Cortex of kidney (tissue), 1 donor: ENCODE measurements around the gene PATJ.
"Not testable (repeated sequence)": the region's sequence is repeated elsewhere in the genome, so short reads cannot be mapped to it uniquely, and the experiment has no call there.

Source experiments
- DNase-seq: peaks from one replicate; lab custom pipeline; 2025; lab: John Stamatoyannopoulos, UW

PATJ gene

GRCh38 chr1:61828805-61829204 is 86.5 kb downstream of the PATJ start:
- no peak for DNase-seq

DNA sequence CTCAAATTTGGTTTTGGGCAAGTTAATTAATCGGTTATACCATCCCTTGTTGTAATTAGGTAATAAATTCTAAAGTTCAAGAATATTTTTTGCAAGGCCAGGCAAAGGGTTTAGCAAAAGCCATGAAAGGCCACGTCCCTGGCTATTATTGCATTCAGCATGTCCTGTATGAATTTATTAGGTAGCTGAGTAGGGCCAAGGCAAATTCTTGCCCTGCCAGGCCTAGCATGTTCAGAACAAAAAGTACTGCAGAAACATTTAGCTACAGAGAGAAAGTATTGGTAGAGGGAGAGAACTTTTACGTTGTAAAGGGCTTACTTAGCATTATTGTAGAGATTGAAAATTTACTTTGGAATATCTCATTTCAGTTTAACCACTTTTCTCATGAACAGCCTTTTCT is 94.4 kb downstream of the PATJ start:
- DNase-seq = no peak

DNA sequence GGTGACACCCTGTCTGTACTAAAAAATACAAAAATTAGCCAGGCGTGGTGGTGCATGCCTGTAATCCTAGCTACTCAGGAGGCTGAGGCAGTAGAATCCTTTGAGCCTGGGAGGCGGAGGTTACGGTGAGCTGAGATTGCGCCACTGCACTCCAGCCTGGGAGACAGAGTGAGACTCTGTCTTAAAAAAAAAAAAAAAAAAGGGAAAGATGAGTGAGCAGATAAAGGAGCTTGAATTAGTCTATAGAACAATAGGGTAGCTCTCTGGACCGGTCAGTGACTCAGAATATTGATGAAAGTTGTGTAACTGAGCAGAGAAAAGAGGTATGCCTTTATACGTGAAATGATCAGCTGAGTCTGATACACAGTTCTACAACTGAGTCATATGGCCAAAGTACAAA is 95.3 kb downstream of the PATJ start:
- DNase-seq = not testable (repeated sequence)

DNA sequence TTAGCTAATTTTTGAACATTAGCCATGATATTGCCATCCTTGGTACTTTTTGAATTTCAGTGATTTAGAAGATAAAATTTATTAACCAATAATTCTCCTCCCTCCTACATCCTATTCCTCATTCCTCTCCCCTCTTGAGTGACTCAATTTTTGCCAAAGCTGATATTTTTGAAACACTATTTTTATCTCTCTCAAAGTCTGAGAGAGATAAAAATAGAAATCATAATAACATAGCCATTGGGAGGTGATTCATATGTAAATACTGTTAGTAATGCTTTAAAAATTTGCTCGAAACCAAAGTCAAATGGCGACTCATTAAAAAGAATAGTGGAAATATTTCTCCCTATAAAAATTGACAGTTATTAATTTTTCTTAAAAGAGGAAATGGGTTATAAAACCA is 97.4 kb downstream of the PATJ start:
- DNase-seq = no peak

DNA sequence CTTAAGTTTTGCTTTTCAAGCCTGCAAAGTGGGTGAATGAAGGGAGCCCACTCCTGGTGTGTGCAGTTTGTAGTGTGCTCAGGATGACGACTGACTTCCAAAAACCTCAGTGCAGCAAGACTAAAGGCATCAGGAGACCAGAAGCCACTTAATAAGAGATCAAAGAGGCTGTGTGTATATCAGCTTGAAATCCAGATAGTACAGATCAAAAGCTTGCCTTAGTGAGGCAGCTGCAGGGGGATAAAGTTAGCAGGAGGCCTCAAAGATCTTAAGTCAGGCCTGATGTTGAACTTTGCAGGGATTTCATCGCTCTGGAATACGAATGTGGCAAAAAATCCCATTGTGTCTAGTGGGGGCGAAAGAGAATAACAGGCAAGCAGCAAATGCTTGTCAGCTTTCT is 99.8 kb downstream of the PATJ start:
- no peak for DNase-seq

GRCh38 chr1:61842863-61843514 is 100.7 kb downstream of the PATJ start:
- DNase-seq = no peak

- DNase-seq = no peak
Measured at GRCh38 chr1:61844006-61844405, 101.7 kb downstream of the PATJ start.

DNA sequence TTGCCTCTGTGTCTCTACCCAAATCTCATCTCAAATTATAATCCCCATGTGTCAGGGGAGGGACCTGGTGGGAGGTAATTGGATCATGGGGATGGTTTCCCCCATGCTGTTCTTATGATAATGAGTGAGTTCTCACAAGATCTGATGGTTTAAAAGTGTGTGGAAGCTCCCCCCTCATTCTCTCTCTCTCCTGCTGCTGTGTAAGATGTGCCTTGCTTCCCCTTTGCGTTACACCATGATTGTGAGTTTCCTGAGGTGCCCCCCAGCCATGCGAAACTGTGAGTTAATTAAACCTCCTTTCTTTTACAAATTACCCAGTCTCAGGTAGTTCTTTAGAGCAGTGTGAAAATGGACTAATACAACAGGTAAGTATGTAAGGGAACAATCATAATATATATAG is 102.4 kb downstream of the PATJ start:
- not testable (repeated sequence) for DNase-seq

- DNase-seq = no peak
Measured at GRCh38 chr1:61851235-61851634, 109.0 kb downstream of the PATJ start.

GRCh38 chr1:61851849-61852669 is 109.8 kb downstream of the PATJ start:
- no peak for DNase-seq

DNA sequence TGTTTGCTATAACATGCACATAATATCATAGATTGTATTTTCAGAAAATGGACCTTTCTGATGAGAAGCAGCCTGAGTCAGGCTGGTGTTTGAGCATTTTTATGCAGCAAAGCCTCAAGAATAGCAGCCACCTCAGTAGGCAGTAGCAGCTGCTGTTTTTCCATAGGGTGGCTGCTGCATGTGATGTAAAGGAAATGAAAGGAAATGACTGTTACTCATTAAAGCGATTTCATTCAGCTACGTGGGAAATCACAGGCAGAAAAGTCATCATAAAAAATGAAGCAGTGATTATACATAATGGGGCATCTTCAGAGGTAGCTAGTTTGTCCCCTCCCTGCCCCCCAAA is 110.4 kb downstream of the PATJ start:
- DNase-seq = no peak

- DNase-seq = no peak
Measured at GRCh38 chr1:61853583-61853982, 111.3 kb downstream of the PATJ start.

DNA sequence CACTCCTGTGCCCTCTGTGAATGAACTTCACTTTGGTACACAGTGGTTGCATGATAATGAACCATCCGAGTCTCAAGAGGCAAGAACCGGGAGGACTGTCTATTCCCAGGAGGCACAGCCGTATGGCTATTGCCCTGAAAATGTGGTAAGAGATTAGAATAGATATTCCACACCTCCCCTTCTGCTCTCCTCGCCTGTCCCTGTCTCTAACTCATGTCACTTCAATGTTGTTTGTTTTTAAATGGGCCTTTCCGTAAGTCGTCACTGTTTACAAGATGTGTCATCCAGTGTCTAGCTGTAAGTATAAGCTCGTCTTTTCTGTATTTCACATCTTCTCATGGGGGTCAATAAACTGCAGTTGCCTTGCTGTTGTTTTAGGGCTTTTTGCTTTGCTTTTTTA is 122.2 kb downstream of the PATJ start:
- DNase-seq = no peak

- no peak for DNase-seq
Measured at GRCh38 chr1:61865646-61866220, 123.5 kb downstream of the PATJ start.

DNA sequence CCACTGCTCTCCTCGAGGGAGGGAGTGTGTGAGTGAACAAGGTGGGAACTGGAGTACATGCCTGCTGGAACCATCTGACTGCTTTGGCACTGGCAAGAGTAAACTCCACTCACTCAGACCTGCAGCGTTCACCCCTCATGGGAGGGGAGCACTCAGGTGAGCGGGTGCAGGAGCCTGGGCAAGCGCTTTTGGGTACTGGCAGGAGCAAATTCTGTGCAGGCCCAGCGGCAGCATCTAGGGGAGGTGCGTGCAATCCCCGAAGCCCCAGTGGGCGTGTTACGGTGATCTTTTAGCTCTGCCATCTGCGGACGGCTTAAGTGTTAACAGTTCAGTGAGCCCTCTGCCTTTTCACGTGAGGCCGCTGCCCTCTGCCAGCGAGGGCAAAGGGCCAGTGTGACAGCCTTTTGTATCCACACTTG is 127.4 kb downstream of the PATJ start:
- no peak for DNase-seq

- DNase-seq = no peak
Measured at GRCh38 chr1:61872206-61872605, 129.9 kb downstream of the PATJ start.

- DNase-seq = no peak
Measured at GRCh38 chr1:61873581-61873980, 131.3 kb downstream of the PATJ start.

- no peak for DNase-seq
Measured at GRCh38 chr1:61873994-61874393, 131.7 kb downstream of the PATJ start.

GRCh38 chr1:61875198-61875597 is 132.9 kb downstream of the PATJ start:
- DNase-seq = no peak

- DNase-seq = not testable (repeated sequence)
Measured at GRCh38 chr1:61879887-61880474, 137.7 kb downstream of the PATJ start.

GRCh38 chr1:61887076-61887867 is 145.0 kb downstream of the PATJ start:
- DNase-seq = no peak

DNA sequence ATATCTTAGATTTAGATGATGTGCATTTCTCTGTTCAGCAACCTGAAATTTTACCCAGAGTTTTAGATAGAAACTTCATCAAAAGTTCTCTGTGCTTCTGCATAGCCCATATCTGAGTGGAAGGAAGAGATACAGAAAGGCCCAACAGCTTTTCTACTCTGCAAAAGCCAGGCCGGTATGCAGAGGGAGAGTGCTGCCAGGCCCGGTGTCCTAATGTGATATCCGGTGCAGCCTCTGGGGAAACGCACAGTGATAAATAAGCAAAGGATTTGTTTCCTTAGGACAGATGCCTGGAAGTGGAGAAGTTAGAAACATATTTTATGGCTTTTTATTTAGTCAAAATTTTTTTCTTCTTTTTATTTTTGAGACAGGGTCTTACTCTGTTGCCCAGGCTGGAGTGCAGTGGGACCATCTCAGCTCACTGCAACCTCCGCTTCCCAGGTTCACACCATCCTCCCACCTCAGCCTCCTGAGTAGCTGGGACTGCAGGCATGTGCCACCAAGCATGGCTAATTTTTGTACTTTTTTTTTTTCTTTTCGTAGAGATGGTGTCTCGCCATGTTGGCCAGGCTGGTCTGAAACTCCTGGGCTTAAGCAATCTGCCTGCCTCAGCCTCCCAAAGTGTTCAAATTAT is 145.8 kb downstream of the PATJ start:
- no peak for DNase-seq
